Activated naive CD4-positive, alpha-beta T cell treated with anti-CD3 and anti-CD28 coated beads, Interleukin-2, amount 50 U/mL, for 72 hours (primary cell): ENCODE data around the gene IARS1. TPM values are rescaled to one million over a fixed set of nuclear protein-coding genes. Genes with fewer than 3 reads are reported as not detected.
A peak's percentile ranks its signal among the peaks of the same experiment; 100 is the strongest.

Experiments
- ATAC-seq, 2 donors: fragments of 150-1000 bp; cut with Tn5 transposase; 2 replicates each; pipeline ENCODE4 v1.10.0; 2021; ENCODE audit warnings: mild to moderate bottlenecking in 2 of 2, moderate library complexity in 2 of 2
- DNase-seq, 2 donors: peaks; one replicate each; pipeline ENCODE4 v3.0.0; 2021 to 2022; ENCODE audit warnings: low spot score in 2 of 2
- H3K27ac Mint-ChIP-seq, 2 donors: one replicate each; pipeline ENCODE4 v1.8.0; 2022; ENCODE audit warnings: mild to moderate bottlenecking in 2 of 2, mixed read lengths in 2 of 2
- H3K36me3 Mint-ChIP-seq, 2 donors: one replicate each; pipeline ENCODE4 v1.8.0; 2022; ENCODE audit warnings: mixed read lengths in 2 of 2
- H3K9me3 Mint-ChIP-seq, 2 donors: one replicate each; pipeline ENCODE4 v1.8.0; 2022; ENCODE audit warnings: mixed read lengths in 2 of 2
- total RNA-seq, 2 donors: library from RNA; stranded (reverse); gene quantifications; one replicate each; pipeline ENCODE4 v1.2.3, GENCODE V29; 2022

Gene IARS1
- 100 to 1,000 TPM; 199 to 222 TPM for total RNA-seq

DNA sequence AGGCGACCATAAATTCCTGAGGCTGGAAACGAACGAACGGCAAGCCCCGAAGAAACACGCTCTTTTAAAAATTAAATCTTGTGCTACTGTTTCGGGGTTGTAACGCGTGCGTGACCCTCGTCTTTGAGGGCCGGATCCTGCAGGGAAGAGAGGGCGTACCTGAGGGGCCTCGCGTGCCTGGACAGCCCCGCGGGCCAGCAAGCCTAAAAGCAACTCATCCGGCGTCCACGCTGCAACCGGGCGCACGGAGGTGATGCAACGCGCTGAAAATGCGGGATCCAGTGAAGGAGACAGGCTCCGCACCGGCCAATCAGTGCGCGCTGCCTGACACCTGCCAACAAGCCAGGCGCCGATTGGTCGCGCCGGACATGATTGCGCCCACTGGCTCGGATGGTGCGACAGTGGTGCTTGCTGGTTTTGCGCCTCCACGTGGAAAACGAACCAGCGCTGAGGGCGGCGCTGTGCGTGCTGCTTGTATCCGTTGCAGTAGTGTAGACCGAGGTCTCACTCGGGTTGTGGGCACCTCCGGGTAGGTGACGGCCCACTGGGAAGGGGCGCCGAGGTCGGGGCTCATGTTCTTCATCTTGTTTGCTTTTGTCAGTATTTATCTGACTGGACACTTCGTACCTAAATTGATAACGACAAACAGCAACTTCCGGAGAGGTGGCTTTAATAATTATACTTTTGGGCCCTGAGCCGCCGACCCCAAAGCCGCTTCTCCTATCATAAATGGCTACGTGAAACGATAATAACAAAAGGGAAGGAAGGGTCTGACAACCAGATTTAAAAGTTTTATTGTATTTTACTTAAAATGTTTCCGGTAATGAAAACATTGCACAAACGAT is at the start of gene IARS1:
Gene IARS1 (minus strand): TSS at position 246 of the 845 bp plus-strand sequence. CDS start 4,278 bp downstream, outside the sequence.
- peak; percentile 94 to 98 for ATAC-seq
- peak; percentile 100 for DNase-seq
- Mint-ChIP-seq H3K36me3 (peaks cover 30 to 54% of the 10 kb centered on the region in 2 donors), H3K27ac (peak within 1 kb of the TSS; percentile 97 to 100), H3K9me3 (no peaks in the 10 kb centered on the region)

DNA sequence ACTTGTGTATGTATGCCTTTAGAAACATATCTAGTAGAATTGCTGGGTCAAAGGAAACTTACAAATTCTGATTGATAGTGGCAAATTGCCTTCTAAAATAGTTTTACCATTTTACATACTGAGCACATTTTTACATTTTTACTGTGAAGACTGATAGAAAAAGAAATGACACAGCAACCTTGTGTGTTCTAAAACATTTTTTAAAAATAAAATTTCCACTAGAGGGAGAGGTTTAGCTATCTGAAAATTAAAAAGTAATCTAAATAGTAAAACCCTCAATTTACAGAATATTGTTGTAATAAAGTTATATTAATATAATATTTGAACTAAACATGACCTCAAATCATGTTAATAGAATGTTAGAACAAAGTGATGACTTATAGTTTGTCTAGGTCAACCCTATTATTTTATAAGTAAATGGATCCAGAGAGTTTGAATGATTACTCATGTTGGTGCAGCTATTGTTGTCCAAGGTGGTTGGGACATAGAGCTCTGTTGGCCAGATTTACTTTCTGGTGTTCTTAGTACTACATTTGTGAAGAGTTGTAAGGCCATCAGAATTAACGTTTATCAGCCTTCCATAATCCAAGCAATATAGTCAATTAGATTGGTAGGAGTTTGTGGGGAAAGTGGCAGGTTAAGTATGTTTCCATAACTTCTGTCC is 49.5 kb upstream of the IARS1 start:
- Mint-ChIP-seq H3K27ac (no peak overlapping the region), H3K9me3 (peaks cover 0 to 8% of the 10 kb centered on the region in 2 donors), H3K36me3 (peaks cover 31 to 41% of the 10 kb centered on the region in 2 donors)
- ATAC-seq (no peak), DNase-seq (no peak)

DNA sequence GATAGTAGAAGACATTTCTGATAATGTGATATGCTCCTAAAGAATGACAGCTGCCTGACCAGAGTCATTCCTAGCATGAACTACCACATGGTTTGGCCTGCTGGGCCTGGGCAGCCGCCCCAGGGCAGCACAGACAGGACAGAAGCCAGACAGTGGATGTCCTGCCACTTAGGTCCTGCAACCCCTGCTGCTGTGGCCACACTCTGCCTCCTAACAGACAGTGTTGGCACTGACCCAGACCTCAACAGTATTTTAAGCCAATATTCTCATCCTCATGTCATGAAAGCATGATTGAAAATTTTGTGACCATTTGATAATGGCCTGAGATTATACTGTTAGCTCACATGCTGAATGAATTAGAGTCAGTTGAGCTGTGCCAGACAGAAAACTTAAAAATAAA is 48.1 kb upstream of the IARS1 start:
- Mint-ChIP-seq H3K9me3 (peaks cover 0 to 8% of the 10 kb centered on the region in 2 donors), H3K36me3 (peaks cover 31 to 41% of the 10 kb centered on the region in 2 donors), H3K27ac (peak overlapping the region in 1 of 2 donors; percentile 27)
- DNase-seq (no peak), ATAC-seq (no peak)

DNA sequence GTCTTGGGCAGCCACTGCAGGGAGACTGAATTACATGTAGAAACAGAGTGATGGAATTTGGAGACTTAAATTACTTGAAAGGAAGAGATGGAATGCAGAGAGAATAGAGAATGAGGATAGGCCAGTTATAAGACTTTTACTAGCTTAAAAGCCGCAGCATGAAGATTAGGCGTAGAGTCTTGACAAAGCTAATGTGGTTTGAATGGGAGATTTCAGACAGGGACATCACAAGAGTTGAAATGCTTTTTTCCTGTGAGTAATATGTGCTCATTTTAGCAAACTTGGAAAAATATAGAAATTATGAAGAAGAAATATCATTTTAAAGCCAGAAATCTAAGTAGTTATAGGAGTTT is 39.8 kb upstream of the IARS1 start:
- Mint-ChIP-seq H3K36me3 (peaks cover 1 to 6% of the 10 kb centered on the region in 2 donors), H3K27ac (no peak overlapping the region), H3K9me3 (no peaks in the 10 kb centered on the region)
- DNase-seq (no peak), ATAC-seq (no peak)

GRCh38 chr9:92332577-92333281 is 39.2 kb upstream of the IARS1 start:
- no peaks in the 10 kb centered on the region for H3K9me3 Mint-ChIP-seq
- DNase-seq (no peak), ATAC-seq (no peak)
- H3K36me3 Mint-ChIP-seq: peaks cover 0 to 6% of the 10 kb centered on the region in 2 donors
- no peak overlapping the region for H3K27ac Mint-ChIP-seq

- Mint-ChIP-seq H3K27ac (no peak overlapping the region), H3K9me3 (no peaks in the 10 kb centered on the region), H3K36me3 (peaks cover 9 to 24% of the 10 kb centered on the region in 2 donors)
- ATAC-seq (no peak), DNase-seq (no peak)
Observed at GRCh38 chr9:92328225-92328624, 34.7 kb upstream of the IARS1 start.

DNA sequence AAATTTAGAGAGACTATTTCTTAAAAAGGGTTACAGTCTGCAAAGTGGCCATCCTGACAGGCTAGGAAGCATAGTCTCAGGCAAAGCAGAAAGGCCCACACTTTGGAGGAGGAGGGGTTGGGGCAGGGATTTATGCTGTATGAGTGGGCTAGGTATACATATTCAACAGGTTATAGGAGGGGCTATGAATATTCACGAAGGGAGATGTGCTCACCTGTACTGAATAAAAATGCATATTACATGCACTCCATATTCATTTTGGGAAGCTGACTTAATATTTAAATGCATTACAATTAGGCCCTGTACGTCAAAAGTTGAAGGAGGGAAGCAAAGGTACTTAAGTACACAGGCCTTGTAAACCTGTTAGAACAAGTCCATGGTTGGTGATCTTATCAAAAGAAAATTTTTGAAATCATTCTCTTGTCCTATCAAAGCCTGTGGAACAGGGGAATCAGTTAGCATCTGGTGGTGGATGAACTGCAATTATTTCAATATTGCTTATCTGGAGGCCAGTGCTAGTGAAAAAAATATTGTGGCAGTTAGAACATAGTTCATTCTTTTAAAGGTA is 33.9 kb upstream of the IARS1 start:
- no peaks in the 10 kb centered on the region for H3K9me3 Mint-ChIP-seq
- ATAC-seq (no peak), DNase-seq (no peak)
- H3K27ac Mint-ChIP-seq: peak overlapping the region; percentile 27 to 96
- H3K36me3 Mint-ChIP-seq: peaks cover 9 to 20% of the 10 kb centered on the region in 2 donors

- Mint-ChIP-seq H3K36me3 (peaks cover 16 to 20% of the 10 kb centered on the region in 2 donors), H3K27ac (peak overlapping the region; percentile 89 to 96), H3K9me3 (no peaks in the 10 kb centered on the region)
- DNase-seq (no peak), ATAC-seq (peak in 1 of 2 donors; percentile 3)
Observed at GRCh38 chr9:92325991-92326500, 32.5 kb upstream of the IARS1 start.

DNA sequence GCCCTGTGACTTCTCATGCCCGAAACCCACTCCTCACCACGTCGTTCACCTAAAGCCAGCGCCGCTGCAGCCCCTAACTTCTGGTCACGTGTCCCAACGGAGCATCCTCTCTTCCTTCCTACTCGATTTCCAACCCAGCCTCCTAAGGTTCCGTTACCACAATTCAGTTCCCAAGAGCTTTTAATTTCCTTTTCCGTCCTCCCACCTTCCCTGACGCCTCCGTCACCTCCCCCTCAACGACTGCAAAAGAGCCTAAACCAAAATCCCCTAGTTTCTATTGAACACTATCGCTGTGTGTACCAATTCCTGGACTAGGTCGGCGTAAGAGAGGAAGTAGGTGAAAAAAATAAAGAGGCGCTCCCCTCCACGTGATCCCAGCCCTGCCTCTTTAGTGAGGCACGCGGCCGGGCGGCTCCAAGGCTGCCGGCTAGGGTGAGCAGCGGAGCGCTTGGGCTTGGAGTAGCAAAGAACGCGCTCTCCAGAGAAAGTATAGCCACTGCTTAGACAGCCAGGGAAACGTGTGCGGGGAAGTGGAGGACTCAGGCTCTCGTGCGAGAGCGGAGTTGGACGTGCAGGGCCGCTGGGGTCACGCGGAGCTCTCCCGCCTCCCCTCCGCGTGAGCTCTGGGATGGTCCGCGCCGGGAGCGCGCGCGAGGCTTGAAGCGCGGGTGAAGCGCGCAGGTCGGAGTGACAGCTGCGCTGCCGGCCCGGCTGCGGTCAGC is 31.9 kb upstream of the IARS1 start, which contains the start of the genes CENPP and NOL8:
Gene CENPP (plus strand): TSS at position 685 of the 722 bp plus-strand sequence.
Gene NOL8 (minus strand): TSS at position 82 of the 722 bp plus-strand sequence. CDS start 1,189 bp downstream, outside the sequence.
- peak; percentile 79 to 90 for DNase-seq
- H3K36me3 Mint-ChIP-seq: peaks cover 20 to 21% of the 10 kb centered on the region in 2 donors
- H3K9me3 Mint-ChIP-seq: no peaks in the 10 kb centered on the region
- peak within 1 kb of the TSS; percentile 96 to 100 for H3K27ac Mint-ChIP-seq
- ATAC-seq: peak; percentile 95

- ATAC-seq (peak; percentile 32 to 47), DNase-seq (no peak)
- Mint-ChIP-seq H3K9me3 (no peaks in the 10 kb centered on the region), H3K27ac (peak overlapping the region; percentile 96 to 100), H3K36me3 (peaks cover 21 to 23% of the 10 kb centered on the region in 2 donors)
Observed at GRCh38 chr9:92324889-92325268, 31.4 kb upstream of the IARS1 start.

DNA sequence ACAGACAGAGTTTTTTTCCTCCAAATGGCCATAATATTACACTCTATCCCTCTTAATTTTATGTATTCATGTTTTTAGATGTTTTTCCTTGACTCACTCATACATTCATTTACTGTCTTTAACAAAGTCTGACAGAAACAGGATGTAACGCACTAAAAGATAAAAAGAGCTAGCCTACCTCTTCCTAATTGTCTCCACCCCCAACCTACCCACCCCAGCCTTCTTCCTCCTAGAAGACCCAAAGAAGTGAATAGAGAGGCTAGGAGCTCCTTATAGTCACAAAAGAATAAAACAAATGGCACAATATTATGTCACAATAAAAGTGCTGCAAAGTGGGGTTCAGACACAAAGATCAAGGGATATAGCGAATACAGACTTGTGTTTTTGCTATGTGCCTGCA is 30.9 kb upstream of the IARS1 start:
- no peak for ATAC-seq
- Mint-ChIP-seq H3K9me3 (no peaks in the 10 kb centered on the region), H3K36me3 (peaks cover 21 to 24% of the 10 kb centered on the region in 2 donors), H3K27ac (peak overlapping the region; percentile 96 to 100)
- DNase-seq: no peak

- H3K36me3 Mint-ChIP-seq: peaks cover 36 to 42% of the 10 kb centered on the region in 2 donors
- no peaks in the 10 kb centered on the region for H3K9me3 Mint-ChIP-seq
- DNase-seq: no peak
- ATAC-seq: peak; percentile 22 to 66
- peak overlapping the region in 1 of 2 donors; percentile 56 for H3K27ac Mint-ChIP-seq
Observed at GRCh38 chr9:92315456-92315855, 22.0 kb upstream of the IARS1 start.

DNA sequence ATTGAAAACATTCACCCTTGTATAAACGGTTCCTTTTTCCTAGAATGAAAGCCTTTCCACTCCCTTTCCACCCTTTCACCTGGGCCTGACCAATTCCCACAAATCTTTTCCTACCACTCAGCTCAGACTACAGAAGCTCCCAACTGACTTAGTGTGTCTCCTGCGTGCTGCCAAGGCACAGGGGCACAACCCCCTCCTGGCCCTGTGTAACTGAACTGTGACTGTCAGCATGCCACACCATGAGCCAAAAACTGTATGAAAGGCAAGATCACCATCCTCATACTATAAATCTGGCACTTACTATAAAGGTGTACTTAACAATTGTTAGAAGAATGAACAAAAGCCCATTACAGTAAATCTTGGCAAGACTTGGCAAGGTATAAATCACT is 20.1 kb upstream of the IARS1 start:
- peak overlapping the region; percentile 73 to 90 for H3K27ac Mint-ChIP-seq
- no peak for ATAC-seq
- no peaks in the 10 kb centered on the region for H3K9me3 Mint-ChIP-seq
- DNase-seq: no peak
- H3K36me3 Mint-ChIP-seq: peaks cover 36 to 51% of the 10 kb centered on the region in 2 donors

DNA sequence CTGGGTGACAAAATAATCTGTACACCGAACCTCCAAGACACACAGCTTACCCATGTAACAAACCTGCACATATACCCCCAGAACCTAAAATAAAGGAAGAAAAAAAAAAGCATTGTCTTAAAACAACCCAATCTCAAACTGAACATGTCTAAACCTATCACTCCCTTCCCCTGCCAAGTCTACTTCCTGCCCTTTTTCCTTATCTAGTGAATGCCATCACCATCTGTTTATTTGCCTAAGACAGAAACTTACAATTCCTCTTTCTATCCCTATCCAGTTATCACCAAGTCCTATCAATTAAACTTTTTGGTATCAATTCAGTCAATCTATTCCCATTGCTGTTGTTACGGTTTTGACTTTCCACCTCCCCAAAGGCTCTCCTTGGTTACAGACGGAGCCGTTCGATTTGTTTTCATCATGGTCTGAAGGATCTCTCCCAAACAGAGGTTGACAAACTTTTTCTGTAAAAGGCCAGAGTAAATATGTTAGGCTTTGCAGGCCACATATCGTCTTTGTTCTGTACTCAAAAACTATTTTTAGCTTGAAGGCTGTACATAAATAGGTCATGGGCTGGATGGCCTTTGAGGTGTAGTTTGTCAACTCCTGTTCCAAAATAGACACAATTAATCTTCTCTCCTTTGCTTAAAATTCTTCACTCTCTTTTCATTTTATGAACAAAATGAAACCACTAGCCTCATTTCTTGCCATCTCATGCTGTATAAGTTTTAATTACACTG is 19.6 kb upstream of the IARS1 start:
- ATAC-seq (no peak), DNase-seq (no peak)
- H3K27ac Mint-ChIP-seq: peak overlapping the region; percentile 73 to 90
- H3K36me3 Mint-ChIP-seq: peaks cover 33 to 53% of the 10 kb centered on the region in 2 donors
- no peaks in the 10 kb centered on the region for H3K9me3 Mint-ChIP-seq

- Mint-ChIP-seq H3K36me3 (peaks cover 34 to 39% of the 10 kb centered on the region in 2 donors), H3K9me3 (no peaks in the 10 kb centered on the region), H3K27ac (no peak overlapping the region)
- ATAC-seq (no peak), DNase-seq (no peak)
Observed at GRCh38 chr9:92310562-92310961, 17.1 kb upstream of the IARS1 start.
